HG03439 (cell line): ENCODE results near the gene CYB5R3.
"Not testable (repeated sequence)": the region's sequence is repeated elsewhere in the genome, so short reads cannot be mapped to it uniquely, and the experiment has no call there.

Experiments used
- ATAC-seq: cut with Tn5 transposase; IDR thresholded peaks from one replicate; pipeline ENCODE4 v1.9.1; 2021; ENCODE audit warnings: mild to moderate bottlenecking, moderate library complexity; ENCODE audit not compliant: unreplicated experiment

CYB5R3 gene

GRCh38 chr22:42679691-42680090 lies 30.5 kb upstream of the CYB5R3 start:
- no peak for ATAC-seq

DNA sequence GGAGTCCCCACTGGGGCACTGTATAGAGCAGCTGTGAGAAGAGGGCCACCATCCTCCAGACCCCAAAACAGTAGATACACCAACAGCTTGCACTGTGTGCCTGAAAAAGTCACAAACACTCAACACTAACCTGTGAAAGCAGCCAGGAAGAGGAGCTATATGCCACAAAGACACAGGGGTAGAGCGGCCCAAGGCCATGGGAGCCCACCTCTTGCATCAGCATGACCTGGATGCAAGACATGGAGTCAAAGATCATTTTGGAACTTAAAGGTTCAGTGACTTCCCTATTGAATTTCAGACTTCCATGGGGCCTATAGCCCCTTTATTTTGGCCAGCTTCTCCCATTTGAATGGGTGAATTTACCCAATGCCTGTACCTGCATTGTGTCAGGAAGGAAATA lies 29.7 kb upstream of the CYB5R3 start:
- no peak for ATAC-seq

- not testable (repeated sequence) for ATAC-seq
These were observed 28.7 kb upstream of the CYB5R3 start for GRCh38 chr22:42677936-42678335.

DNA sequence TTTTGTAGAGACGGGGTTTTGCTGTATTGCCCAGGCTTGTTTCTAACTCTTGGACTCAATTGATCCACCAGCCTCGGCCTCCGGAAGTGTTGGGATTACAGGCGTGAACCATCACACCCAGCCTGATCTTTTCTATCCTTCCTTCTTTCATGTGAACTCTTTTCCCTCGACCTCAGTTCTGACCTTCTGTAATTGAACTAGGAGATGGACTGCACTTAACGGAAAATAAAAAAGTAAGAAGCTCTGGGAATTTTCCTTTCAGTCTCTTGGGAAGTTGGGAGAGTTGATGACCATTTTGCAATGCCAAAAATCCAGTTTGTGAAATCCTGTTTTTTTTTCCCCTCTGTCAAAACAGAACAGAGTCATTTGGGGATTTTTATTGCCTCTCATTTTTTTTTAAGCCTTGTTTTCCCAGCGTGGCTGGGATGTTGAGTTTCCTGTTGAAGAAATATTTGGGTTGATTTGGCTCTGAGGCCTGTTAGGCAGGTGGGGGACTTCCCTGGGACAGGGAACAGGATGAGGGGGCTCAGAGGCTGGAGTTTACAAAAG lies 26.9 kb upstream of the CYB5R3 start:
- no peak for ATAC-seq

DNA sequence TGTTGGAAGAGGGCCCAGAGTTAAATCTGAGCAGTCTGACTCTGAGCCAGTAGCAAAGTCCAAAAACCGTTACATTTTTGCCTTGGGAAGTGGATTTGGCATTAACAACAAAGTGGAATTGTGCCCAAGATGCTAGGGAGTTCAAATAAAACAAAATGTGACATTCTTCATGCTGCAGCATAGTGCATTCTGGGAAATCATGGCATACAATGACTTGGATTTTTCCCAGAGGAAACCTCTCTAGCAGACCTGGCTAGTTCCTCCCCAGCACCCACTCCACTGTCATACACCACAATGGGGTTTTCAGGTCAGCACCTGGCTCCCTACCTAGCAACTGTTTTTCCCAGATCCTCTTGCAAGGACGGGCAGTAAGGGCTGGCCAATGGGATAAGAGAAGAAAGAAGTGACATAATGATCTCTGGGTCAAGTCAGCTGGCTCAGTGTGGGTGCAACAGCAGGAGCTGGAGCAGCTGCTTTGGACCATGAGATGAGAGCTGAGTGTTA lies 24.8 kb upstream of the CYB5R3 start:
- no peak for ATAC-seq

DNA sequence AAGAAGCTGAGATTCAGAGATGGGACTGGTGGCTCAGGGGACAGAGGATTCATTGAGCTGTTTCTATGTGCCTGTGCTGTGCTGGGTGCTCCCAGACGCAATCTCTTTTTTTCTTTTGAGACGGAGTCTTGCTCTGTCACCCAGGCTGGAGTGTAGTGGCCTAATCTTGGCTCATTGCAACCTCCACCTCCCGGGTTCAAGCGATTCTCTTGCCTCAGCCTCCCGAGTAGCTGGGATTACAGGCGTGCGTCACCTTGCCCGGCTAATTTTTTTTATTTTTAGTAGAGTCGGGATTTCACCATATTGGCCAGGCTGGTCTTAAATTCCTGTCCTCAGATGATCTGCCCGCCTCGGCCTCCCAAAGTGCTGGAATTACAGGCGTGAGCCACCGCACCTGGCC lies 23.9 kb upstream of the CYB5R3 start:
- not testable (repeated sequence) for ATAC-seq

- no peak for ATAC-seq
These were observed 21.9 kb upstream of the CYB5R3 start for GRCh38 chr22:42670921-42671709.

- no peak for ATAC-seq
These were observed 20.9 kb upstream of the CYB5R3 start for GRCh38 chr22:42670046-42670445.

DNA sequence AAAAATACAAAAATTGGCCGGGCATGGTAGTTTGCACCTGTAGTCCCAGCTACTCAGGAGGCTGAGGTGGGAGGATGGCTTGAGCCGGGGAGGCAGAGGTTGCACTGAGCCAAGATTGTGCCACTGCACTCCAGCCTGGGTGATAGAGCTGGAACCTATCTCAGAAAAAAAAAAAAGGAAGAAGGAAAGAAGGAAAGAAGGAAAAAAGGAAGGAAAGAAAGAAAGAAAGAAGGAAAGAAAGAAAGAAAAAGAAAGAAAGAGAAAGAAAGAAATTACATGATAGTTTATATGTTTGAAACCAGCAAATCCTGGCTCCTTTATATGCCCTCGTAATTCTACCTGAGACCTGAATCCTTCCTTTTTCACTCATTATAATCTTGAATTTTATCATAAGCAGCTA lies 17.2 kb upstream of the CYB5R3 start:
- ATAC-seq: not testable (repeated sequence)

DNA sequence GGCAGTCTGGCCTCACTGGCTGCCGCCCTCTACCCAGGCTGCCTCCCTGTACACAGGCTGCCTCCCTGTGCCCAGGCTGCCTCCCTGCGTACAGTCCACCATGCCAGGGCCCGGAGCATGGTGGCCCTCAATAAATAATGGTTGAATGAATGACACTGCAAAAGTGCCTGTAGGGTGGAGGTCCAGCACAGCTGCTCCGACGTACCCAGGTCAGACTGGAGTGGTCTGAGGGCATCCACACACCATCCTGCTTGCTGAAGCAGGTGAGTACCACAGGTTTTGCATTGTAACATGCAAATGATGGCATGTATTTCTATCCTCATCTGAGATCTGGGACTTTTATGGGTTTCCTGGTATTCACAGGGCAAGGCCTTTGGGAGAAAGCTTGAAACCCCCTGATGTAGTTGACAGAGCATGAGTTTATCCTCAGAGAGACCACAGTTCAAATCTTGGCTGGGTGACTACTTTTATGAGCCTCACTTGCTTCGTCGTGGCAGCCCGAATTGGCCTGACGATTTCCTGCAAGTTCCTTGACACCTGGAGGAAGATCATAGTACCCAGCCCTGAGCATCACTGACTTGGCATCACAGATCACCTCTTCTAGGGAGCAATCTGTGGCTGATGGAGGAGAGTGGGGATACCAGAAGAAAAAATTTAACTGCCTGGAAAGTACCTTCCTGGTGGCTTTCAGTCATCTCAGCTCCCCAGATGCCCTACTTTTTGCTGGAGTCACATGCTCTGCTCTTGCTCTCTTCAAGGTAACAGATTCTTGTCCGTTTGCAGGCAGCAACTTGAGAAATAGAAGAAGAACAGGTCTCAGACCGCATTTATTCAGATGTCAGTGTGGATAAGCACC lies 16.0 kb upstream of the CYB5R3 start:
- ATAC-seq: no peak

GRCh38 chr22:42661985-42662831 lies 13.0 kb upstream of the CYB5R3 start:
- ATAC-seq: no peak

DNA sequence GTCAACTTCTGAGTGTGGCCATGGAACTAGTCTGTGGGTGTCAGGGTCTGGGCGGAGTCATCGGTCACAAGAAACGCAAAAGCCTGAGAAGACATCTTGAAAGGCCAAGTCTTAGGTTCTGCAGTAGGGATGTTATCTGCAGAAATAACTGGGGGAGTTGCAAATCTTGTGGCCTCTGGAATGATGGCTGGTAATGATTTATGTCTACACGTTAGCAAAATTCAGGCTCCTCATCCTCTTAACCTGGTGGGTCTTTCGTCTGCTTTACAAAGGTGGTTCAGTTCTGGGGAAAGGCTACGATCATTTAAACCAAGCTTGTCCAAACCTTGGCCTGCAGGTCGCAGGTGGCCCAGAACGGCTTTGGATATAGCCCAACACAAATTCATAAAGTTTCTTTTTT lies 7.4 kb upstream of the CYB5R3 start:
- no peak for ATAC-seq

- ATAC-seq: no peak
These were observed 6.5 kb upstream of the CYB5R3 start for GRCh38 chr22:42655693-42656092.

DNA sequence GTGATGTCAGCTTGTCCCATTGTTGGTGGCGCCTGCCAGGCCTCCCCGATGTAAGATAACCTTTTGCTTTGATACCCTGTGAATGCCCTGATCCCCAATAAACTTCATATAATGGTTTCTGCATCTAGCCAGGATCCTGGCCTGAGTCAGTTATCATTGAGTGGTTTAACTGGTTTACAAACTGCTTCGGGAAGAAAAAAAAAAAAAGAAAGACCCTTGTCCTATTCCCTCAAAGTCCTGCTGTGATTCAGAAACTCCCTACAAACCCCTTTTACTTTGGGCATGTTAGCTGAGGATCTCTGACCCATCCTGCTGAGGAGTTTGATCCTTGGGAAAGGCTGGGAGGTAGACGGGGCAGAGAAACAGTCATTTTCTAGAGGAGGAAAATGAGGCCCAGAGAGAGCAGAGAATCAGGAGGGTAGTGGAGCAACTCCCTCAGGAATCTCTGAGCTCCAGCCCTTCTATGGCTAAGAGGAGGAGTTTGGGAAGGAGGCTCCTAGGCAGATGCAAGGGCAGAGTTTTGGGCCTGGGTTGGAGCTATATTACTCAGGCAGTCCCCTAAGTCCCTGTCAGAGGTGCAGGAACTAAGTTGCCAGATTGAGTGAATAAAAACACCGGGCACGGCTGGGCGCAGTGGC lies 5.4 kb upstream of the CYB5R3 start:
- no peak for ATAC-seq

DNA sequence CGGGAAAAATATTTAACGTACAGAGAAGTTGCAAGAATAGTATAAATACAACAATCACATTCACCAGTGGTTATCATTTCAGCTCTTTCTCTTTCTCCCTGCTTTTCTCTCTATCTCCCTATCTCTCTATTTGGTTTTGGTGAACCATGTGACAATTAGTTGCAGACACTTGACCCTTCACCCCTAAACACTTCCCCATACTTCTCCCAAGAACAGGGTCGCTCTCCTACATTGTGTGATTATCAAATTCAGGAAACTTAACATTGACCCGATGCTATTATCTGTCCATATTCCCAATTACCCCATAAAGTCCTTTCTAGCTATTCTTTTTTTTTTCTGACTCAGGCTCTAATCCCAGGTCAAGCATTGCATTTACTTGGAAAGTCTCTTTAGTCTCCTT lies 4.8 kb upstream of the CYB5R3 start:
- no peak for ATAC-seq

DNA sequence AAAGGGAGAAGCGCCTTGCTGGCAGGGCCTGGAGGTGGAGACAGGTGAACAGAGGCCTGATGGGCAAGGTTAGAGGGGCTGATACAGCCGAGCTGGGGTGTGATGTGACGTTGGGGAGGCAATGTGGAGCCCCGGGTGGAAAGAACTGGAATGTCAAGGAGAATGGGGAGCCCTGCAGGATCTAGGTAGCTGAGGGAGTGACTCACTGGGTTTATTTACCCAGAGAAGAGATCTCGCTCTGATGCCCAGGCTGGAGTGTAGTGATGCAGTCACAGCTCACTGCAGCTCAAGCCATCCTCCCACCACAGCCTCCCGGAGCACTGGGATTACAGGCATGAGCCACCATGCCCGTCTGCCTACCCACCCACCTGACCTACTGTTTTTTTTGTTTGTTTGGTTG lies 1.9 kb upstream of the CYB5R3 start:
- no peak for ATAC-seq

- ATAC-seq: peak; percentile 47
These were observed 585 bp downstream of the CYB5R3 start for GRCh38 chr22:42648368-42649245.

GRCh38 chr22:42648017-42648367 lies 1.2 kb downstream of the CYB5R3 start:
- ATAC-seq: no peak
